Kidney capillary endothelial cell (primary cell): ENCODE results near the gene TRIM72.
"Not testable (repeated sequence)": the region's sequence is repeated elsewhere in the genome, so short reads cannot be mapped to it uniquely, and the experiment has no call there.

ENCODE experiments used
- DNase-seq: peaks from one replicate; pipeline ENCODE4 v3.0.0-alpha.2; 2018; ENCODE audit warnings: low spot score

Gene TRIM72

DNA sequence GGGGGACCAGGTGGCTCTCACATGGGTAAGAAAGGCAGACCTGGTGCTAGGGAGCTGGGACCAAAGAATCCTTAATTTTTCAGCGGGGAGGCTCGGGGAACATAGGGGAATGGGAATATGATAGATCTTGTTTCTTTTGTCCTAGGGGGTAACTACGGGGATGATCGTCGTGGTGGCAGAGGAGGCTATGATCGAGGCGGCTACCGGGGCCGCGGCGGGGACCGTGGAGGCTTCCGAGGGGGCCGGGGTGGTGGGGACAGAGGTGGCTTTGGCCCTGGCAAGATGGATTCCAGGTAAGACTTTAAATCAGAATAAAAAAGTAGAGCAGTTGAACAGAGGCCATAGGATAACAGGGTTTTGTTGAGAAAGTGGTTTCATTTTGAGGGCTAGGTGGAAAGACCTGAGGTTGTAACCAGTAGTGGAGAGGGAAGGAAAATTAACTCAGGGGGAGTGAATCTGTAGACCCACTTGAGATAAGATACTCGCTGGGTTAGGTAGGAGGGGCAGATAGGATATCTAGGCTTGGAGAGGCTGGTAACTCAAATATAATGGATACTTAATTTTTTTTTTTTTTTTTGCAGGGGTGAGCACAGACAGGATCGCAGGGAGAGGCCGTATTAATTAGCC is 23.0 kb upstream of the TRIM72 start:
- no peak for DNase-seq

DNA sequence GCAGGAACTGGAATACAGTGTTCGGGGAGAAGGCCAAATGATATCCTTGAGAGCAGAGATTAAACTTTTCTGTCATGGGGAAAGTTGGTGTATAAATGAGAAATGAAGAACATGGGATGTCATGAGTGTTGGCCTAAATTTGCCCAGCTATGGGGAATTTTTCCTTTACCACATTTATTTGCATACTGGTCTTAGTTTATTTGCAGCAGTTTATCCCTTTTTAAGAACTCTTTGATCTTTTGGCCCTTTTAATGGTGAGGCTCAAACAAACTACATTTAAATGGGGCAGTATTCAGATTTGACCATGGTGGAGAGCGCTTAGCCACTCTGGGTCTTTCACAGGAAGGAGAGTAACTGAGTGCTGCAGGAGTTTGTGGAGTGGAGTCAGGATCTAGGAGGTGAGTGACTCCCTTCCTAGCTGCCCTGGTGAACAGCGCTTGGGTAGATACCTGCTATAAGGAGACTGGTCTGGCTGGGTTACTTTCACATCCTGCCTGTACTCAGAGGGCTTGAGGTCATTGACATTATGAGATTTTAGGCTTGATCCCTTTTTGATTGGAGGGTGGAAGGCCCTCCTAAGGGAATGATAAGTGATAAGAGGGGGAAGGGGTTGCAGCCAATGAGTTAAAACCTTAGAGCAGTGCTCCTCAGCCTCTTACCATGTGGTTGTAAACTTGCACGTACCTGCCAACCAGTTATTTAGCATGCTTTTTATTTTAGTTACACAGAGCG is 22.1 kb upstream of the TRIM72 start:
- no peak for DNase-seq

DNA sequence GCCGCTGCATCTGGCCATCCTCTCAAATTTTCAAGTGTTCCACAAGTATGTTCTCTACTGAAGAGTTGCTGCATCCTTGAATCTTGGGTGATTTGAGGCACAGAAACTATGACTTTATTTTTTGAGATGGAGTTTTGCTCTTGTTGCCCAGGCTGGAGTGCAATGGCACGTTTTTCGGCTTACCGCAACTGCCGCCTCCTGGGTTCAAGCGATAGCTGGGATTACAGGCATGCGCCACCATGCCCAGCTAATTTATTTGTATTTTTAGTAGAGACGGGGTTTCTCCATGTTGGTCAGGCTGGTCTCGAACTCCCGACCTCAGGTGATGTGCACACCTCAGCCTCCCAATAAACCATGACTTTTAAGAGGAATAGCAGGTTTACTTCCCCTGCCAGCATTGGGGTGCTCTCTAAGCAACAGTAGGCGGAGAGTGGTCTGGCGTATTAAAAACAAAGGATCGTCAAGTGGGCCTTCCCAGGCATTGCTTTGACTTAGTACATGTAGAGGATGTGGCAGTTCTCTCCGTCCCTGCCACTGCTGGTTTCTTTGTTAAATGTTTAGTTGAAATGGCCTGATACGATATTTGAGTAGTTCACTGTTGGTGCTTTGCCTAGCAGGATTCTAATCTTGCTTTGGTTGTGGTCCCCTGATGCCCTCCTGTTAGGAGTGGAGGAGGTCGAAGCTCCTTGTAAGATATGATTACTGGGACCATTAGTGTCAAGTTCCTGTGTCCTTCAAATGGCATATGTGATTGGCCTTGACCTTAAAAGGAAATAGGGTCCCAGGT is 20.9 kb upstream of the TRIM72 start:
- no peak for DNase-seq

DNA sequence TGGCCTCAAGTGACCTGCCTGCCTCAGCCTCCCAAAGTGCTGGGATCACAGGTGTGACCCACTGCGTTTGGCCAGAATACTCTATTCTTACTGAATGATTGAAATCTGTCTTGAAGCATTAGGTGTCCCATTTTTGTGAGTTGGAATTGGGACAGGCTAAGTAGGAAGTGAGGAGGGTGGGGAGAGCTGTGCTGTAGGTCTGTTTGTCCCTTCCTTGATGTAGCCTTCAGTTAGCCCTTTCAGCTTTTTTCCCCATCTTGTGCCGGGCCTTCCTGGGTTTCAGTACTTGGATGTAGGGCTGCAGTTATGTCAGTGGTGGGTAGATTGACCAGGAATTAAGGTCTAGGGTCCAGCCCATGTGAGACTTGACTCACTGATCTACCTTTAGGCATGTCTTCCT is 20.0 kb upstream of the TRIM72 start:
- no peak for DNase-seq

DNA sequence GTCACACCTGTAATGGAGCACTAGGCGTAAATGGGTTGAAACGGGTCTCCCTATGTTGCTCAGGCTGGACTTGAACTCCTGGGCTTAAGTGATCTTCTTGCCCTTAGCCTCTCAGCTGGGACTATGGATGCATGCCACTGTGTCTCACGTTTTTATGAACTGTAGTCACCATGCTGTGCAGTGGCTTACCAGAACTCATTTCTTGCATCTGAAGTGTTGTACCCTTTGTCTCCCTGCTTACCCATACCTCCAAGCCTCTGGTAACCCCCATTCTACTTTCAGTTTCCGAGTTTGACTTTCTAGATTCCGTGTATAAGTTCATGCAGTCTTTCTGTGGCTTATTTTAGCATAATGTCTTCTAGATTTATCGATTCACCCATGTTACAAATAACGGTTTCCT is 19.0 kb upstream of the TRIM72 start:
- no peak for DNase-seq

DNA sequence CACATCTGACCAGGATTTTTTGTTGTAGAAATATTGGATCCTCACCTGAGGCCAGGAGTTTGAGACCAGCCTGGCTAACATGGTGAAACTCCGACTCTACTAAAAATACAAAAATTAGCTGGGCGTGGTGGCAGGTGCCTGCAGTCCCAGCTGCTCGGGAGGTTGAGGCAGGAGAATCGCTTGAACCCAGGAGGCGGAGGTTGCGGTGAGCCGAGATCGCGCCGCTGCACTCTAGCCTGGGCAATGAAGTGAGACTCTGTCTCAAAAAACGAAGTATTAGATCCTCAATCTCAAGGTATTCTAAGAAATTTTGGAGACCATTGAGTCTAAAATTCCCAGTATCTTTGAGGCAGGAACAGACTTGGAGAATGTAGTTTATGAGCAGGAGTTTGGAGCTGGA is 18.1 kb upstream of the TRIM72 start:
- not testable (repeated sequence) for DNase-seq

DNA sequence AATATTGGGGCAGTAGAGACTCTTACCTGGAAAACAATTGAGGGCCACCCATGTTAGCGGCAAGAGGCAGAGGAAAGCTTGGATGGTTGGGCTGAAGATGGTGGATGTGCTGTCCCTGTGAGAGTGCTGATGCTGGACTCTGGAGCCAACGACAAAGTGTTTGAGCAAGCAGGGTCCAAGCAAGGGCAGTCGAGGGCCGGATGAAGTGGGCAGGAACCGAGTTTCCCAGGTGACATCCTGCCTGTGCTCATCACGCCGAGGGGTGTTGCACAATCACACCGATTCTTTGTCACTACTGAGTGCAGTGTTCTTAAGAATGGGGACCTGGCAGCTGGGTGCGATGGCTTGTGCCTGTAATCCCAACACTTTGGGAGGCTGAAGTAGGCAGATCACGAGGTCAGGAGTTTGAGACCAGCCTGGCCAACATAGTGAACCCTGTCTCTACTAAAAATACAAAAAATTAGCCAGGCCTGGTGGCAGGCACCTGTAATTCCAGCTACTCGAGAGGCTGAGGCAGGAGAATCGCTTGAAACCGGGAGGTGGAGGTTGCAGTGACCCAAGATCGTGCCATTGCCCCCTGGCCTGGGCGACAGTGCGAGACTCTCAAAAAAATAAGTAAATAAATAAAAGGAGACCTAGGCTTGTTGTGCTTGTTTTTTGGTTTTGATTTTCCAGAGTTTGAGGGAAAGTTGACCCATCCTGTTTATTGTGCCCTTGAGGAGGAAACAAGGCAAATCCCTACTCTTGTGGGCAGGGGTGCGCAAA is 17.4 kb upstream of the TRIM72 start:
- DNase-seq: no peak

DNA sequence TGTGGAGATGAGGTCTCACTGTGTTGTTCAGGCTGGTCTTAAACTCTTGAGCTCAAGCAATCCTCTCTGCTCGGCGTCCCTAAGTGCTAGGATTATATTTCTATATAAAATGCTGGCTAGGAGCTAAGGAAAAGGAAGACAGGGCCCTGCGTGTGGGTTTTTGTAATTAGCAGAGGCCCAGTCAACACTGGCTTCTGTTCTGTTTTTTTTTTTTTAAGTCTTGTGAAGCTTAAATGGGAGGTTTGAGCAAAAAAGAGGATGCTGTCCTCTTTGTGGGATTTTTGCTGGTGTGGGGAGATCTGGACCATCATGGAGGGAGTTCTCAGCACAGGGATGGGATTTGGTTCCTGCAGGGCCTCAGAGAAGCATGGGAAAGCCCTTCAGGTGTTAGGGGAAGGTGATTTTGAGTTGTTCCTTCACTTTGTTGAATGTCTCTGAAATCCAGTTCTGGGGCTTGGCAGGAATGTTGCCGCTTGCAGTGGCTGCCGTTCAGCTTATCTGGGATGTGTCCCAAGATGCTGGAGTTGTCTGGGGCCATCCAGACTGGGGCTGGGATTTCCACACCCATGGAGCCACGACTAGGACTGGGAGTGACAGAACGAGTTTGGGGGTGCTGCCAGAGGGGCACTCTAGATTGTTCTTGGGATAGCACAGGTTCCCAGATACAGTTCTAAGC is 15.6 kb upstream of the TRIM72 start:
- no peak for DNase-seq

DNA sequence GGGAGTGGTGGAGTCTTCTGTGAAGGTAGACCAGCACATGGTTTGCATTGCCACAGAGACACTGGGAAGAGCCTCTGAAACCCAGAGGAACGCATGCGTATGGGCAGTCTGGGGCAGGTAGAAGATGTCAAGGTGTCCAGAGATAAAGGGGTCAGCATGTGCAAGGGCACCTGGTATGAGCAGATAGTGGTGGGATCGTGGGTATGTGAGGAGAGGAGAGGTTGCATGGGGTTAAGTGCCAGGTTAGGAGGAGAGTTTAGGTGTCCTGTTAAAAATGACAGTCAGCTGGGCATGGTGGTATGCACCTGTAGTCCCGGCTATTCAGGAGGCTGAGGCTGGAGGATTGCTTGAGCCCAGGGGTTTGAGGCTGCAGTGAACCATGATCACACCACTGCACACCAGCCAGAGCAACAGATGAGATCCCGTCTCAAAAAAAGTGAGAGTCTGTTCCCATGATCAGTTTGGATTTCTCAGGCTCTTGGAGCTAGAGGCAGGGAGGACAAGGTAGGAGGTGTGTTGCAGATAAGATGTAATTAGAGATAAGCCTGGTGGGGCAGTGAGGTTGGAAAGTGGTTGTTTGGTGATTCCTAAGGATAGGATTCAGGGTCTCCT is 14.4 kb upstream of the TRIM72 start:
- DNase-seq: no peak

DNA sequence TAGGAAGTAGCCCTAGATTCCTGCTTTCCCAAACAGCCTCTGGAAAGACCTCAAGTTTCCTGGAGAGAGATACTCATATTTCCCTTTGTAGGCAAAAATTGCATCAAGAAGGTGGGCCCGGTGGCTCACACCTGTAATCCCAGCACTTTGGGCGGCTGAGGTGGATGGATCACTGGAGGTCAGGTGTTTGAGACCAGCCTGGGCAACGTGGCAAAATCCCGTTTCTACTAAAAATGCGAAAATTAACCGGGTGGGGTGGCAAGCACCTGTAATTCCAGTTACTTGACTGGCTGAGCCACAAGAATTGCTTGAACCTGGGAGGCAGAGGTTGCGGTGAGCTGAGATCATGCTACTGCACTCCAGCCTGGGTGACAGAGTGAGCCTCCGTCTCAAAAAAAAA is 13.8 kb upstream of the TRIM72 start:
- not testable (repeated sequence) for DNase-seq

DNA sequence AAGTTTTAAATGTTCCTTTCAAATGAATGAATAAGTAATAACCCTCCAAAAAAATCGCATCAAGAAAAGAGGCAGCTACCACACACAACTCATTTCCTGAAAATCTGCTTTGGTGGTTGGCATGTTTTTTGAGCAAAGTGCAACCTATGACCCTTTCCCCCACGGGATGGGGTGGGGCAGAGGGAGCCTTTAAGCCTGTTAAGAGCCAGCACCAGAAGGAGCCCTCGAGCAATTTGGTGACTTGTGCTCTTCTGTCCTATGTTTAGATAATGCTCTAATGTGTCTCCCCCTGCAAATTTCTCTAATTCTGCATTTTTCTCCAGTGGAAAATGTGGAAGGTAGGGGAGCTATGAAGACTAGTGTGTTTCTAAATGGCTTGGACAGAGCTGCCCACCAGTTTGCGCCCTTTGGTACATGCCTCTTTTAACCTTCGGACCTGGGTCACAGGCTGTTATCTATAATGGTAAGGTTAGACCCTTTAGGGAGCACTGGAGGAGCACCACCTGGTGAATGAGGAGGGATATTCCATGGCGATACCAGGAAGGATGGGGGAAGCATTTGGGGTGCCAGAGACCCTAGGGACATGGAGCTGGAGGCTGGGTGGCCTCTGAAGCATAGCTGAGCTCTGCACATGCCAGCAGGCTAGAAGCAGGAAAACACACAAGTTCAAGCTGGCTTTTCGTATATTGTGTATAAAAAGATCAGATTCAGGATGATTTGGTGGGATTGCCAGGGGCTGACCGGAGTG is 12.9 kb upstream of the TRIM72 start:
- DNase-seq: no peak

DNA sequence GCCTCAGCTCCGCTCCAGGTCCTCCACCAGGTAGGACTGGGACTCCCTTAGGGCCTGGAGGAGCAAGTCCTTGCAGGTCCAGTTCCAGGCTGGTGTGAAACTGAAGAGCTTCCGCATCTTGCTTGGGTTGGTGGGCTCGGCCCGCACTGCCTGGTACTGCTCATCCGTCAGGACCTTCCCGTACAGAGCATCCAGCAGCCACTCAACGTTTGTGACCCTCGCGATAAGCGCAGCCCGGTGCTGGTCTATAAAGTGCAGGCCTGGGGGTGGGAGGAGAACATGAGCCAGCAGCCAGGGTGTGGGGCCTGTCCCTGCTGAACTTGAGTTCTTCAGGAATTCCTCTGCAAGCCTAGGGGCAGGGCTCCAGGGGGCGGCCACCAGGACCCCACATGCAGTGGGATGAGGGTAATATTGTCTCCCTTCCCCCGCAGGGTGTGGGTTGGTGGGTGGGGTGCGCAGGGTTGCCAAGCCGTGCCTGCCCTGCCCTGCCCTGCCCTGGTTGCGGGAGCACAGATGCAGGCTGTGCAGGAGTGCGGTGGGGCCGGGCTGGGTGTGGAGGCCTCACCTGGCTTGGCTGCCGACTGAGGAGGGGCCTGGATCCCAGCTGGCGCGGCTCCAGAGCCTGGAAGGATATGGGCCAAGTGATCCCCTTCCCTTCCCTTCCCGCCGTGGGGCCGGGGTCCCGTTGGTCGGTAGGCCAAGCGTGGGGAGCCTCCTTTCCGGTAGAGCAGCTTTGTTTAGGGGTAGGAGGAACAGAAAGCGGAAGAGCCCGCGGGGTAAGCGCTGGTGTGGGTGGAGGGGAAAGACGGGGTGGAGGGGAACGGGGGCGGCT is 12.1 kb upstream of the TRIM72 start:
- no peak for DNase-seq

DNA sequence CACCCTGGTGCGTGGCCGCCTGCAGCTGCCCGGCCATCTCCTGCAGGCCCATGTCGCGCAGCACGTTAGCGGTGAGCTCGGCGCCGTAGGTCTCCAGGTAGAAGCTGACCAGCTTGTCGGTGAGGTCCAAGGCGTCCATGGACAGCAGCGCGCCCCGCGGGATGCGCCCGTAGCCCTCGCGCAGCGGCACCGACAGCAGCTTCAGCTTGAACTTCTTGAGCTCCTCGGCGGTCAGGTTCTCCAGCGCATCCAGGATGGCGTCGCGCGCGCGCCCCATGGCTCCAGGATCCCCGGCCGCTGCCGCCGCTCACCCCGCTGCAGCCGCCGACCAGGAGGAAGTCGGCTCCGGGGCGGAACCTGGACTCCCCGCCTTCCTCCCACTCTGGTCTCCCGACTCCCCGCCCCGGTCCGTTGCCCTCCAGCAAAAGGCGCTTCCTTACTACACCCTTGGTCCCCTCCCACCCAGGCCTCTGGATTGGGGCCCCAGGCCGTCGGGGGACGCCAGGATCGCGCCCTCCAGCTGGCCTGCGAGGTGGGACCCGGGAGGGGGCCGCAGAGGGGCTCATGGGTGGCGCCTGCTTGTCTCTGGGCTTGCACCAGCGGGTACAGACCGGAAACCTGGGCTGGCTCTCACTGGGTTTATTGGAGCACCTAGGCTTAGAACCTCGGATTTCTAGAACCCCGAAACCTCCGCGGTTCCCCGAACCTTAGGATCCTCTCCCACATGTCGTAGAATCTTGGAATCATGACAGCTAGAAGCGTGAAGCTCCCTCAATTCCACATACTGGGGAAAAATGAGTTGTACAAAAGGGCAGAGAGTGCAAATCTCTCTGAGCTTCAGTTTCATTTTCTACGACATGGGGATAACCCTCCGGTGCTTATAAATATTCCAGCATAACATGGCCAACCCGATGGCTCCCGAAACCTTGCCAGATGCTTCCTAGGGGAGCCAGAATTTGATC is 11.2 kb upstream of the TRIM72 start, which contains the start of gene PYCARD:
TSS of gene PYCARD (minus strand) at position 347 of the 962 bp plus-strand sequence. CDS start at position 277, 70 bp downstream.
- DNase-seq: no peak

DNA sequence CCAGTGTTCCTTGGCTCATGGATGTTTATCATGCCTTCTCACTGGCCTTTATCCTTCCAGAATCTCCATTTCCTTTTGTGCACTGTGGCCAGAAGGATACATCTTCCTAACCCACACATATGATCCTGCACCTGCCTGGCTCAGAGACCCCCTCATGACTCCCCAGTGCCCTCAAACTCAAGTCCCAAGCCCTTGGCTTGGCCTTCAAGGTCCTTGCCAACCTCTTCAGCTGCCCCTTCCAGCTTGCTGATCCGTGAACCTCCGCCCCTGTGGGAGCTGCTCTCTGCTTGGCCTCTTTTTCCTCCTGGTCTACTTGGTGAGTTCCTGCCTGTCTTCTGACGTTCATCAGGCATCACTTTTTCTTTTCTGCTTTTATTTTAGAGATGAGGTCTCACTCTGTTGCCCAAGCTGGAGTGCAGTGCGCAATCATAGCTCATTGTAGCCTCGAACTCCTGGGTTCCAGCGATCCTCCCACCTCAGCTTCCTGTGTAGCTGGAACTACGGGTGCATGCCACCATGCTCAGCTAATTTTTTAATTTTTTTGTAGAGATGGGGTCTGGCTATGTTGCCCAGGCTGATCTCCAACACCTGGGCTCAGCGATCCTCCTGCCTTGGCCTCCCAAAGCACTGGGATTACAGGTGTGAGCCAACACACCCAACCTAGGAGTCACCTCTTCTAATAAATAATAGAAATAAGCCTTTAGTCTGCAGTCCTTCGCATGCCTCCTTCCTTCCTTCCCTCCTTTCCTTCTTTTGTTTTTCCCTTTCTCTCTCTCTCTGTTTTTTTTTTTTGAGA is 8.8 kb upstream of the TRIM72 start:
- no peak for DNase-seq

DNA sequence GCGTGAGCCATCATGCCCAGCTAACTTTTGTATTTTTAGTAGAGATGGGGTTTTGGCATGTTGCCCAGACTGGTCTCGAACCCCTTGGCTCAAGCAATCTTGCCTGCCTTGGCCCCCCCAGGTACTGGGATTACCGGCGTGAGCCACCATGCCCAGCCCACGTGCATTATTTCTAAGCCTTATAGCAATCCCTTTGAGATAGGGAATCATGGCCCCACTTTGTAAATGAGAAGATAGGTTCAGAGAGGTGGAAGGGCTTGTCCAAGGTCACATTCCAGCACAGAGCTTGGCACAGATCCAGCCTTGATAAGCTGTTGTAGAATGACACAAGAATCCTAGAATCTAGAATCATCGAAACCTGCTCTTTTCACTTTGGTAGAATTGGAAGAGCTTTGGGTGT is 7.1 kb upstream of the TRIM72 start:
- no peak for DNase-seq

DNA sequence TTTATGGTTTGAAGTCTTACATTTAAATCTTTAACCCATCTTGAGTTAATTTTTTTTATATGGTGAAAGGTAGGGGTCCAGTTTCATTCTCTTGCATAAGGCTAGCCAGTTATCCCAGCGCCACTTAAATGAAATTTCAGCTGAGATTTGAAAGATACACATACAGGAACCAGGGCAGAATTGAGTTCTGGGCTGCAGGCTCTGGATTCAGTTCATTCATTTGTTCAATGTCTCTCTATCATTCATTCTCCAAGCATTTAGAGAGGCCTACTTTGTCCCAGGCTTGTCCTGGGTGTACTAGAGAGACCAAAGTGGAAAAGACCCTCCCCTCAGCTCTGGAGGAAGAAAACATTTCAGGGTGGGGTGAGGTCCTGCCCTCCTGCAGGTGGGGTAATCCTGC is 577 bp upstream of the TRIM72 start:
- DNase-seq: no peak

DNA sequence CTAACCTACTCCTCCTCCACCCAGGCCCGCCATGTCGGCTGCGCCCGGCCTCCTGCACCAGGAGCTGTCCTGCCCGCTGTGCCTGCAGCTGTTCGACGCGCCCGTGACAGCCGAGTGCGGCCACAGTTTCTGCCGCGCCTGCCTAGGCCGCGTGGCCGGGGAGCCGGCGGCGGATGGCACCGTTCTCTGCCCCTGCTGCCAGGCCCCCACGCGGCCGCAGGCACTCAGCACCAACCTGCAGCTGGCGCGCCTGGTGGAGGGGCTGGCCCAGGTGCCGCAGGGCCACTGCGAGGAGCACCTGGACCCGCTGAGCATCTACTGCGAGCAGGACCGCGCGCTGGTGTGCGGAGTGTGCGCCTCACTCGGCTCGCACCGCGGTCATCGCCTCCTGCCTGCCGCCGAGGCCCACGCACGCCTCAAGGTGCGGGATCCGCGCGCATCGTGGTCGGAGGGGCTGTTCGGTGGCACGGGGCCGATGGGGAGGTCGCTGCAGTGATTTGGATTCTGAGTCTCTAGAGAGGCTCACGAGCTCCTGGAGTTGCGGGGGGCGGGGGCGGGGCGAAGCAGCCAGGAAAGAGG is 878 bp downstream of the TRIM72 start:
- no peak for DNase-seq
